Tibial nerve (tissue), 4 donors: ENCODE results near the gene AMFR.

Source experiments
- EP300 ChIP-seq, 2 donors: sonication (generic); formaldehyde crosslinking; IDR thresholded peaks; one replicate each; pipeline ENCODE4 v1.6.1; 2017; ENCODE audit warnings: antibody characterized with exemption in 2 of 2, mild to moderate bottlenecking in 1 of 2
- POLR2A ChIP-seq, 2 donors: fragments of 450-650 bp; IDR thresholded peaks; one replicate each; pipeline ENCODE4 v1.6.1; 2017; ENCODE audit warnings: antibody characterized with exemption in 2 of 2, mild to moderate bottlenecking in 2 of 2, moderate library complexity in 2 of 2
- TF ChIP-seq, protein P1 (sequence below), 5 experiments: fragments of 200-600 bp in 3 of 5; fragments of 450-650 bp in 2 of 5; sonication (generic) in 3 of 5; IDR thresholded peaks; one replicate each; pipeline ENCODE4 v1.5.1; 2016 to 2019; ENCODE audit warnings: antibody characterized with exemption in 5 of 5, mild to moderate bottlenecking in 3 of 5, moderate library complexity in 2 of 5

DNA sequence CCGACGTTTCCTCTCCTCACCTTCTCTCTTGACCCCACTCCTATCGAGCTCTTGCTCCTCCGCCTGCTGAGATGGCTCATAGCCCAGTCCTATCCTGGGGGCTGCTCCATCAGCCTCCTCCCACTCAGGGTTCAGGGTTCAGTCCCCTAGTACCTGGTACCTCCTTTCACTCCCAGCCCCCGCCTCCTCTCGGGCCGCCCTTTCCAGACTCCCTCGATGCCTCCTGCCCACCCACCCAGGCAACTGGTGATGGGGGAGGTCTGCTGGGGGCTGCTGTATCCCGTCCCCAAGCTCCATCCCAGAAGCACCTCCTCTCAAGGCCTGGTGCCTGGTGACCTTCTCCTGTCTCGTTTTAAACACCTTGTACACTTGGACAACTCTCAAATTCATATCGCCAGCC is 93.9 kb downstream of the AMFR start:
- TF ChIP-seq, protein P1, sequence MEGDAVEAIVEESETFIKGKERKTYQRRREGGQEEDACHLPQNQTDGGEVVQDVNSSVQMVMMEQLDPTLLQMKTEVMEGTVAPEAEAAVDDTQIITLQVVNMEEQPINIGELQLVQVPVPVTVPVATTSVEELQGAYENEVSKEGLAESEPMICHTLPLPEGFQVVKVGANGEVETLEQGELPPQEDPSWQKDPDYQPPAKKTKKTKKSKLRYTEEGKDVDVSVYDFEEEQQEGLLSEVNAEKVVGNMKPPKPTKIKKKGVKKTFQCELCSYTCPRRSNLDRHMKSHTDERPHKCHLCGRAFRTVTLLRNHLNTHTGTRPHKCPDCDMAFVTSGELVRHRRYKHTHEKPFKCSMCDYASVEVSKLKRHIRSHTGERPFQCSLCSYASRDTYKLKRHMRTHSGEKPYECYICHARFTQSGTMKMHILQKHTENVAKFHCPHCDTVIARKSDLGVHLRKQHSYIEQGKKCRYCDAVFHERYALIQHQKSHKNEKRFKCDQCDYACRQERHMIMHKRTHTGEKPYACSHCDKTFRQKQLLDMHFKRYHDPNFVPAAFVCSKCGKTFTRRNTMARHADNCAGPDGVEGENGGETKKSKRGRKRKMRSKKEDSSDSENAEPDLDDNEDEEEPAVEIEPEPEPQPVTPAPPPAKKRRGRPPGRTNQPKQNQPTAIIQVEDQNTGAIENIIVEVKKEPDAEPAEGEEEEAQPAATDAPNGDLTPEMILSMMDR (IDR thresholded peaks at IDR 0.05), result no peak
- TF ChIP-seq POLR2A (IDR thresholded peaks at IDR 0.05) (no peak), EP300 (IDR thresholded peaks at IDR 0.05) (no peak)
